ENCODE results near the gene TSPAN3.

The TSPAN3 gene

GRCh38 chr15:77030928-77031375, 40.0 kb downstream of the TSPAN3 start:
- no peaks in the 10 kb centered on the region for H3K36me3 ChIP-seq (replicated peaks)
- no peak overlapping the region for H3K27ac ChIP-seq
- in situ Hi-C loops (cut with HindIII; ENCODE audit: low pct_ligation_motif_present, low sequenced_read_pairs) = no loop called here
- no peak overlapping the region for H3K4me3 ChIP-seq (ENCODE audit: low read depth, low read length)
- no peaks in the 10 kb centered on the region for H3K27me3 ChIP-seq (replicated peaks)
- no peak for DNase-seq
- TF ChIP-seq, protein P1, sequence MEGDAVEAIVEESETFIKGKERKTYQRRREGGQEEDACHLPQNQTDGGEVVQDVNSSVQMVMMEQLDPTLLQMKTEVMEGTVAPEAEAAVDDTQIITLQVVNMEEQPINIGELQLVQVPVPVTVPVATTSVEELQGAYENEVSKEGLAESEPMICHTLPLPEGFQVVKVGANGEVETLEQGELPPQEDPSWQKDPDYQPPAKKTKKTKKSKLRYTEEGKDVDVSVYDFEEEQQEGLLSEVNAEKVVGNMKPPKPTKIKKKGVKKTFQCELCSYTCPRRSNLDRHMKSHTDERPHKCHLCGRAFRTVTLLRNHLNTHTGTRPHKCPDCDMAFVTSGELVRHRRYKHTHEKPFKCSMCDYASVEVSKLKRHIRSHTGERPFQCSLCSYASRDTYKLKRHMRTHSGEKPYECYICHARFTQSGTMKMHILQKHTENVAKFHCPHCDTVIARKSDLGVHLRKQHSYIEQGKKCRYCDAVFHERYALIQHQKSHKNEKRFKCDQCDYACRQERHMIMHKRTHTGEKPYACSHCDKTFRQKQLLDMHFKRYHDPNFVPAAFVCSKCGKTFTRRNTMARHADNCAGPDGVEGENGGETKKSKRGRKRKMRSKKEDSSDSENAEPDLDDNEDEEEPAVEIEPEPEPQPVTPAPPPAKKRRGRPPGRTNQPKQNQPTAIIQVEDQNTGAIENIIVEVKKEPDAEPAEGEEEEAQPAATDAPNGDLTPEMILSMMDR (IDR thresholded peaks at IDR 0.05; ENCODE audit: low read depth, low read length, missing control alignments) = no peak

DNA sequence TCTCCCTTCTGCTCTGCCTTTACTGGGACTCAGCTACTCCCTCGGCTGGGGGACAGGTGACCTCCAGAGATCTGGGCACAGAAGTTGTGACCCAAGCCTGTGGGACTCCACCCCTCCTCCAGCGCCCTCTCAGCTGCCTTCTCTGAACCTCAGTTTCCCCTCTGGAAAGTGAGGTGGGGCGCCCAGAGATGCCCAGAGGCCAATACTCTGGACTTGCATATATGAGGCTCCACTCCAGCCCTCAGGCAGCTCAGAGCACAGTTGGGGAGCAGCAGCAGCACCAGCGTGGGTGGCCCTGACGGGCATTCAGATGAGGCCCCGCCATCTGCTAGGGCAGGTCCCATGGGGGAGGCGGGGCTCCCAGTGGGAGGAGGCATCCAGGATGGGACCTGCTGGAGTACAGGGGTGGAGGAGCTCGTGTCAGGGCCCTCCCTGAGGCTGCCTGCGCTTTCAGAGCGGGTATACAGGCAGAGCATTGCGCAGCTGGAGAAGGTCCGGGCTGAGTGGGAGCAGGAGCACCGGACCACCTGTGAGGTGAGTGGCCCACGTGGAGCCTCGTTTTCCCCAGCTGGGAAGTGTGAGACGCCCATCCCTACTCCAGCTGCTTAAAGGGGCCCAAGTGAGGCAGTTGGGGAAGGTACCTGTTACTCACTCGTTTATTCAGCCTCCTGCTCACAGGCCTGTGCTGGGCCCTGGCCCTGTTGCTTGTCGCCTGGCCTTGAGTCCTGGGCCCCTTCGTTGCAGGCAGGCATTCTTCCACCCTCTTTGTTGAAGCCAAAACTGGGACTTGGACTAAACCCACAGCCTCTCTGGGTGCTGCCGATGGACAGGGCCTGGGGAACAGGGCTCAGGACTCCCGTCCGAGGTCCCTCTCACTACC, 40.6 kb downstream of the TSPAN3 start:
- in situ Hi-C loops (cut with HindIII; ENCODE audit: low pct_ligation_motif_present, low sequenced_read_pairs) = no loop called here
- DNase-seq = no peak
- no peak overlapping the region for H3K4me3 ChIP-seq (ENCODE audit: low read depth, low read length)
- TF ChIP-seq, protein P1 (IDR thresholded peaks at IDR 0.05; ENCODE audit: low read depth, low read length, missing control alignments) = no peak
- no peak overlapping the region for H3K27ac ChIP-seq
- no peaks in the 10 kb centered on the region for H3K36me3 ChIP-seq (replicated peaks)
- no peaks in the 10 kb centered on the region for H3K27me3 ChIP-seq (replicated peaks)

DNA sequence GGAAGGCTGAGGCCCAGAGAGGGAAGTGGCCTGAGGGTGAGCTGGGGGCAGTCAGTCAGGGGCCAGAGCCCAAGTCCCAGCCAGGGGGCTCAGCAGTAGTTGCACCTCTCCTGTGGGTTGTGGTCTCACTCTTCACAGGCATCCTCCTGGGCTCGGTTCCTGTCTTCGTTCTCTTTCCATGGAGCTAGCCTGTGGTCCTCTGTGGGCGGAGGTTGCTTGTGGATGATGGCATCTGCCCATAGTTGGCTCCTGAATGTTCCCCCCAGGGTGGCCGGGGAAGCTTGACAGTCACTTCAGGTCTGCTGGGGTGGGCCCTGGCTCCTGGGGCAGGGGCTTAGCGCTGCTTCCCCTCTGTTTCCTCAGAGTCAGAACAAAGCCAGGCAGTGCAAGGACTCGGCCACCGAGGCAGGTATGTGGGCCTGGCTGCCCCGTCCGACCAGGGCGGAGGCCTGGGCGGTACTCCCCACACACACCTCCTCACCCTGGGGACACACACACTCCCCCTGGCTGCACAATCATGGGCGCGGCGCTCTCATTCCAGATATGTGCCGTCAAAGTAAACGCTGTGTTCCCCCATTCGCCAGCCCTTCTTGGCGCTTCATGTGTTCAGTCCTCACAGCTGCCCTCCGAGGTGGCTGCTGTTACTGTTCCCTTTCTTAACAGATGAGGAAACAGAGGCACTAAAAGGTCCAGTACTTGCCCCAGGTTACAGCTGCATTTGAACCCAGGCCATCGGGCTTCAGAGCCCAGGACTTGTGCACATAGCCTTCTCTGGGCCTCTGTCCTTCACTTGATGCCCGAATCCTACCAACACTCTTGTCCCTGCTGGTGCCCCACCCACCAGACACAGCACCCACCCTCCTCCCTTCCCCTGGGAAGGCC, 41.5 kb downstream of the TSPAN3 start:
- Histone ChIP-seq H3K27ac (no peak overlapping the region), H3K4me3 (ENCODE audit: low read depth, low read length) (no peak overlapping the region), H3K36me3 (replicated peaks) (no peaks in the 10 kb centered on the region), H3K27me3 (replicated peaks) (no peaks in the 10 kb centered on the region)
- in situ Hi-C loops (cut with HindIII; ENCODE audit: low pct_ligation_motif_present, low sequenced_read_pairs) = no loop called here
- DNase-seq = no peak
- TF ChIP-seq, protein P1 (IDR thresholded peaks at IDR 0.05; ENCODE audit: low read depth, low read length, missing control alignments) = no peak

- DNase-seq = no peak
- Histone ChIP-seq H3K27ac (no peak overlapping the region), H3K4me3 (ENCODE audit: low read depth, low read length) (peak overlapping the region; percentile 35), H3K36me3 (replicated peaks) (no peaks in the 10 kb centered on the region), H3K27me3 (replicated peaks) (no peaks in the 10 kb centered on the region)
- TF ChIP-seq, protein P1 (IDR thresholded peaks at IDR 0.05; ENCODE audit: low read depth, low read length, missing control alignments) = no peak
- in situ Hi-C loops (cut with HindIII; ENCODE audit: low pct_ligation_motif_present, low sequenced_read_pairs) = no loop called here
These were observed 42.3 kb downstream of the TSPAN3 start for GRCh38 chr15:77028451-77029165.

DNA sequence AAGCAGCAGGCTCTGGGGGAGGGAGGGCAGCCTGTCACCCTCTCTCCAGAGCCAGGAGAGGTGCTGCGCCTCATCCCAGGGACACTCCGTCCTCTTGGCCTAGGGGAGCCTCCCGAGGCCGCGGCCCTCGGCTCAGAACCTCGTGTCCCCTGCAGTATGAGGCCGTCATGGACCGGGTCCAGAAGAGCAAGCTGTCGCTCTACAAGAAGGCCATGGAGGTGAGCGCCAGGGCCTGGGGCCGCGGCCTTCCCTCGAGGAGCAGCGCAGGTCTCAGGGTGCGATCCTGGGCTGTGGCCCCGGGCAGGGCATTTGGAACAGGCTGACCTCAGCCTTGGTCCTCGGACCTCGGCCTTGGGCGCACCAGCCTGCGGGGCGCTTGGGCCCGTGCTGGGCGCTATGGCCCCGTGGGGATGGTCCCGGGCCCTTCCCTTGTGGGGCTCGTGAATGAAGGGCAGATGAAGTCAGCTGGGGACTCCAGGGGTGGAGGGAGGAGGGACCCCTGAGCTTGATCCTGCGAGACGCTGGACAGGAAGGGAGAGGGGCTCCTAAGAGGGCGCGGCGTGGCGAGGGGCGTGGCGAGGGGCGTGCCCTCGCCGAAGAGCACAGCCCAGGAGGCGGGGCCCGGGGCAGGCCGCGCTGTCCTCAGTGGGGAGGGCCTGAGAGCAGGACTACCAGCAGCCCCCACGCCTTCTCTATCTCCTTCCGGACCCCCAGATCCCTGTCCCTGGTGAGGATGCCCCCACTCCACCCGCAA, 43.0 kb downstream of the TSPAN3 start:
- Histone ChIP-seq H3K27me3 (replicated peaks) (no peaks in the 10 kb centered on the region), H3K4me3 (ENCODE audit: low read depth, low read length) (peak overlapping the region; percentile 35), H3K36me3 (replicated peaks) (no peaks in the 10 kb centered on the region), H3K27ac (no peak overlapping the region)
- TF ChIP-seq, protein P1 (IDR thresholded peaks at IDR 0.05; ENCODE audit: low read depth, low read length, missing control alignments) = no peak
- in situ Hi-C loops (cut with HindIII; ENCODE audit: low pct_ligation_motif_present, low sequenced_read_pairs) = no loop called here
- no peak for DNase-seq
